DND-41 (cell line): ENCODE results near the gene COL9A3.

Experiments
- EZH2 ChIP-seq: IDR thresholded peaks from 3 replicates; pipeline ENCODE4 v1.6.1; 2012; ENCODE audit warnings: borderline replicate concordance, low read depth, mild to moderate bottlenecking, moderate library complexity, low read length, inconsistent platforms; ENCODE audit not compliant: severe bottlenecking
- TF ChIP-seq, protein P1 (sequence below): IDR thresholded peaks from 2 replicates; pipeline ENCODE4 v1.5.1; 2012; ENCODE audit warnings: borderline replicate concordance, low read length, moderate library complexity, mild to moderate bottlenecking; ENCODE audit not compliant: poor library complexity, severe bottlenecking; ENCODE audit errors: extremely low read depth

DNA sequence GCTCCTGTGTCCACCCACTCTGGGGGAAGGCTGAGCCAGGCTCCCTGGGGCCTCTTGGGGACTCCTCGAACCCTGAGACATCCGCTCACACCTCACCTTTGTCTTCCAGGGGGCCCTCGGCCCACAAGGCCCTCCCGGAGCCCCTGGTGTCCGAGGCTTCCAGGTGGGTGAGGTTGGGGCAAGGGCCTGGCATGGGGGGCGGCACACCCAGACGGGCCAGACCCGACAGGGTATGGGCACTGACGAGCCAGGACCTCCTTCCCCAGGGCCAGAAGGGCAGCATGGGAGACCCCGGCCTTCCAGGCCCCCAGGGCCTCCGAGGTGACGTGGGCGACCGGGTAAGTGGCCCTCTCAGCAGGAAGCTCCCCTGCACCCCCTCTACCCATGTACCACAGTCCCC is 13.4 kb downstream of the COL9A3 start:
- TF ChIP-seq, protein P1, sequence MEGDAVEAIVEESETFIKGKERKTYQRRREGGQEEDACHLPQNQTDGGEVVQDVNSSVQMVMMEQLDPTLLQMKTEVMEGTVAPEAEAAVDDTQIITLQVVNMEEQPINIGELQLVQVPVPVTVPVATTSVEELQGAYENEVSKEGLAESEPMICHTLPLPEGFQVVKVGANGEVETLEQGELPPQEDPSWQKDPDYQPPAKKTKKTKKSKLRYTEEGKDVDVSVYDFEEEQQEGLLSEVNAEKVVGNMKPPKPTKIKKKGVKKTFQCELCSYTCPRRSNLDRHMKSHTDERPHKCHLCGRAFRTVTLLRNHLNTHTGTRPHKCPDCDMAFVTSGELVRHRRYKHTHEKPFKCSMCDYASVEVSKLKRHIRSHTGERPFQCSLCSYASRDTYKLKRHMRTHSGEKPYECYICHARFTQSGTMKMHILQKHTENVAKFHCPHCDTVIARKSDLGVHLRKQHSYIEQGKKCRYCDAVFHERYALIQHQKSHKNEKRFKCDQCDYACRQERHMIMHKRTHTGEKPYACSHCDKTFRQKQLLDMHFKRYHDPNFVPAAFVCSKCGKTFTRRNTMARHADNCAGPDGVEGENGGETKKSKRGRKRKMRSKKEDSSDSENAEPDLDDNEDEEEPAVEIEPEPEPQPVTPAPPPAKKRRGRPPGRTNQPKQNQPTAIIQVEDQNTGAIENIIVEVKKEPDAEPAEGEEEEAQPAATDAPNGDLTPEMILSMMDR = no peak
- no peak for TF ChIP-seq EZH2
